IPS DF 4.7 (cell line): Measurements from ENCODE around the gene CDKAL1.
"Not testable (repeated sequence)": the region's sequence is repeated elsewhere in the genome, so short reads cannot be mapped to it uniquely, and the experiment has no call there.

Source experiments
- DNase-seq: peaks from one replicate; pipeline ENCODE4 v3.0.0-alpha.2; 2013; ENCODE audit warnings: low spot score; ENCODE audit errors: extremely low read depth

The CDKAL1 gene

DNA sequence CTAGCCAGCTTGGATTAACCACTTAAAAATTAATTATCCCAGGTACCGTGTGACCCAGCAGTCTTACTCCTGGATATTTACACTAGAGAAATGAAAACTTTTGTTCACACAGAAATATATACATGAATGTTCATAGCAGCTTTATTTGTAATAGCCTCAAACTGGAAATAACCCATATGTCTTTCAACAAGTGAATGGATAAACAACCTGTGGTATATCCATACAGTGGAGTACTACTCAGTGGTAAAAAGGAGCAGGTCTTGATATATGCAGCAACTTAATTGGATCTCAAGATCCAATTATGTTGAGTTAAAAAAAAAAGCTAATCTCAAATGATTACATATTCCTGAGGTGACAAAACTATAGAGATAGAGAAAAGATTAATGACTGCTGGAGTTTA lies 381.4 kb downstream of the CDKAL1 start:
- DNase-seq, result no peak

DNA sequence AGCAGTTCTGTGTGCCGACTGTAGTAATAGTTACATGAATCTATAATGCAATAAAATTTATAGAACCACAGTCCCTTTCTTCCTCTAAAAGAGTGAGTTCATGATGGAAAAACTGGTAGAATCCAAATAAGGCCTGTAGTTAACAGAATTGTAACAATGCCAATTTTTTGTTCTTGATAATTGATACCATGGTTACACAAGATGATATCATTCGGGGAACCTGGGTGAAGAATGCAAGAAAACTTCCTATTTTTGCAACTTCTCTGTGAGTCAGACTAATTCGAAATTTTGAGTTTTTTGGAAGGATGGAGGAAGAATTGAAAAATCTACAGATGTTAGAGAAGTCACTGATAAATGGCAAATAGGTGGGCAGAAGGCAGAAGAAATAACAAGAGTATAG lies 381.8 kb downstream of the CDKAL1 start:
- no peak for DNase-seq

DNA sequence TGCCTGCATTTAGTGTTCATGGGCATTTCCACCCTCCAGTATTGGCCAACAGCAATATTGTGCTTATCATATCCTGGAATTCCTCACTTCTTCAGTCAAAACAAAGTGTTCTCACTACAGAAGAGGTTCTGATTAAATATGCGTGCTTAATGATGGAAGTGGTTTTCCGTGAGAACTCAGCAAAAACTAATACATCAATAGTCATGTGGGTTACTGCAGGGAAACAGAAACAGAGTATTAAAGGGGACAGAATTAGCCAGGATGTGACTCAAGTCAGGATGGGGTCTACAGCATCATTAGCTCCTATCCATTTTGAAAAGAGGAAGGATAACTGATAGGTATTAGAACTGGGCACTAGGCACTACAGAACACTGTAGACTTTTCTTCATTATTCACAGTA lies 384.6 kb downstream of the CDKAL1 start:
- no peak for DNase-seq

DNA sequence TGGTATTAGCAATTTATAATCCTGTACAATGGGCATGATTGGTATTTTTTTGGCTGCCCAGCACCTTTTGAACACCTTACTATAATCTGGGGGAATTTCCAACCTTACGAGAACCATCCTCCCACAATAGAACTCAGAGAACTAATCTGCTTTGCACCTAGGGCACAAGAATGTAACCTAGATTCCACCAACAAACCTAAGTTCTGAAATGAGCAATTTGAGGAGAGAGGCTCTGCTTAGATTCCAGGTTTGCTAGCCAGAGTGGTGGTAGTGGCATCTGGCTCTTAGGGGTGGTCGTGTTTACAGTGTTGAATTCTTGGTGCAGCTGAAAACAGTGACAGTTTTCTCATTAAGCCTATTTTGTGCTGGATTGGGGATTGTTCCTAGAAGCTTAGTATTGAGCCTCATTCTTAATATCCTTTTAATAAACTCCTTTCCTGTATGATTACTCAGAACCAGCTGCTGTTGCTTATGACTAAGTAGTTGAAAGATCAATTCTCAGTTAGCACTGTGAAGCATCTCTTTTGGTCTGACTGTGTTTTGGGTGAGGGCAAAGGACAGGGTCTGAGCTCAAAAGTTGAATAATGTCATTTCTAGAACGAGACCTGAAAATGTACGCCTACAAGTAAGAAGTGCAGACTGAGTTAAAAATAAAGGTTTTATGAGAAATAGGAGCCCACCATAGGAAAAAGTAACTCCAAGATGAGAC lies 385.6 kb downstream of the CDKAL1 start:
- DNase-seq, result no peak

DNA sequence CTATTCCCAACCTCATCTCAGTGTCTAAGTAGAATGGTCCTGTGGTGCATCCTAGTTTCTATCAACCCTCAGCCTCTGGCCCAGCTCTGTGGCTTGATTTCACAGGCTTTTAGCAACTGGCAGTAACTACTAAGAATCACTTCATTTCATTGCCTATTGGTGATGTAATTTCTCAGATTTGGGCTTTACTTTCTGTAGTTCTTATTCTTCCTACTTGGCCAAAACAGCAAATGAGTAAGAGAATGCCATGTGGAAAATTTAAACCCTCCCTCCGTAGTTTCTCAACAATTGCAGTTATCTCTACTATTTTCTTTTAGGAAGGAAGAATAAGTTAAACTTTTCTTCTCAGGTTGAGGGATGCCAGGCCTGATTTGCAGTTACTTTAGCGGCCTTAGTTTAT lies 387.3 kb downstream of the CDKAL1 start:
- DNase-seq, result no peak

DNA sequence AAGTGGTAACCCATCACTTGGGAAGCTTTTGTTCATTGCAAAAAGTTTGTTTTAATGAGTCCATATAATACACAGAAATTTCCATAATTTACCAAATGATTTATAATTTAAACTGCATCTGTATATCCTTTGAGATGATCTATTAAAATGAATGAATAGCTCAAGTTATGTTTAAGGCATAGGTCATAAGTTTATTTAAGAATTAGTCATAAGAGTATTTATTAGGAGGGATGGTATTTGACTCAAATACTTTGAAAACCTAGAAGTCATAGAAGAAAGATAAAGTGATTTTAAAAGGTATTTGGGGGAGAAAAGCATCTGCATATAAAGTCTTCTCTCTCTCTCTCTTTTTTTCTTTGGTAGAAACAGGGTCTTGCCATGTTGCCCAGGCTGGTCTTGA lies 388.5 kb downstream of the CDKAL1 start:
- no peak for DNase-seq

DNA sequence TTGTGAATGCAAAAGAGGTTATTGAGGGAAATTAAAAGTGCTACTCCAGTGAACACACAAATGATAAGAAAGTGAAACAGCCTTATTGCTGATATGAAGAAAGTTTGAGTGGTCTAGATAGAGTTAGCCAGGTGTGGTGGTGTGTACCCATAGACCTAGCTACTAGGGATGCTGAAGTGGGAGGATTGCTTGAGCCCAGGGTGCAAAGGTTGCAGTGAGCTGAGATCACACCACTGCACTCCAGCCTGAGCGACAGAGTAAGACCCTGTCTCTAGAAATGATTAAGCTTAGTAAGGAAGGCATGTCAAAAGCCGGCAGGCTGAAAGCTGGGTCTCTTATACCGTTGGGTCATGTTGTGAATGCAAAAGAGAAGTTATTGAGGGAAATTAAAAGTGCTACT lies 389.8 kb downstream of the CDKAL1 start:
- DNase-seq, result not testable (repeated sequence)

DNA sequence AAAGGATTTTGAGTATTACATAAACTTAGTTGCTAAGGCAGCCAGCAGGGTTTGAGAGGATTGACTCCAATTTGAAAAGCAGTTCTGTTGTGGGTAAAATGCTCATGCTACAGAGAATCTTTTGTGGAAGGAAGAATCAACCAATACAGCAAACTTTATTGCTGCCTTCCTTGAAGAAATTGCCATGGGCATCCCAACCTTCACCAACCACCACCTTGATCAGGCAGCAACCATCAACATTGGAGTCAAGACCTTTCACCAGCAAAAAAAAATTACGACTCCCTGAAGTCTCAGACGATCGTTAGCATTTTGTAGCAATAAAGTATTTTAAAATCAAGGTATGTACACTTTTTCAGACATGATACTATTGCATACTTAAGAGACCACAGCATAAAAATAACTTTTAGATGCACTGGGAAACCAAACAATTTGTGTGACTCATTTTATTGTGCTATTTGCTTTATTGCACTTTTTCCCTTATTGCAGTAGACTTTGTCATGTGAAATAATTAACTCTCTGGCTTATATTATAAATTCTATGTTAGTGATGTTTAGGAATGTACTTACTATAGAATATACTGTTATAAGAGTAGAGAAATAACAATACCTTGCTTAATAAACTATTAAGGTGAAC lies 390.8 kb downstream of the CDKAL1 start:
- no peak for DNase-seq

DNA sequence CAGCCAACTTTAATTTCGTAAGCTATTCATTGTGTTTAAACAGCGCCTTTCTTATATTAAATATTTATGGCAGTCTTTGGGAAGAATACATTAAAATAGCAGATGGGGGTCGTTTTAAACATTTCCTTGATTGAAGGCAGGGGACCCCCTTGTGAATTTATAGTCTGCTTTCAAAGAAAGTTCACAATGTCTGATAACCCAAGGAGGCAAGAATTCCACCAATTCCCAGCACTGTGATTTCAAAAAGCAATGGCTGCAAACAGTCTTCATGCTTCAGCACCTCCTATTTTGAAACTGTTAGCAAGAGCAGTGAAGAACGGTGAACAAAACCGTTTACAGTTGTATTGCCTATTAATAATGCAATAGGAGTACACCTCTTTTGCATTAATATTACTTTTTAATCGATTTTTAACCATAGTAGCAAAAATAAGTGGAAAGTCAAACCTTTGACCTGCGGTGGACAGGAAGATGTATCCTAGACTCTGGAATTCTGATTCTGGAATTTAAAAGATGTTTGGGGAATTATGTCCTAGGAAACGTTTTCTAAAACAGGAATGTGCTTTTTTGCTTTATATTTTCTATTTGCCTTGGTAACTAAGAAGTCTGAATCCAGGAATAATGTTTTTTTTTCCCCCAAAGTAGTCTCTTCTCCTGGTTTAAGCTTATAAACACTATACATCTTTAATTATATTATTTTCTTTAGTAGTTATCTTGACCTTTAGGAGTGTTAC lies 393.0 kb downstream of the CDKAL1 start:
- no peak for DNase-seq

DNA sequence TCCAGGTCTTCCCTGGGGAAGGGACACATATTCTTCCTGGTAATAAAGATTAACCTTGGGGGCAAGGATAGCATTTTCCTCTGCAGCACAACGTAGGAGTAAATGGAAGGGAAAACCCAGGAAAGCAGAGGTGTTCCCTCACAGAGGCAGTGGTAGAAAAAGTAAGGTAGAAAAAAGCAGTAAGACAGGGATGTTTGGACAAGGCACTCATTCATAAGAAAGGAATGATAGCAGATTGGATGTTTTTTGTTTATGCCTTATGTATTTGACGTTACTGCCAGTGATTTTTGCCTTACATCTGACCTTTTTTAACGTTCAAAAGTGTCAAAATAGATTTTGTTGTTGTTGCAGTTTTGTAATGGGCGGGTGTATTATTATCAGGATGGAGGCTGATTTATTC lies 395.0 kb downstream of the CDKAL1 start:
- DNase-seq, result no peak

DNA sequence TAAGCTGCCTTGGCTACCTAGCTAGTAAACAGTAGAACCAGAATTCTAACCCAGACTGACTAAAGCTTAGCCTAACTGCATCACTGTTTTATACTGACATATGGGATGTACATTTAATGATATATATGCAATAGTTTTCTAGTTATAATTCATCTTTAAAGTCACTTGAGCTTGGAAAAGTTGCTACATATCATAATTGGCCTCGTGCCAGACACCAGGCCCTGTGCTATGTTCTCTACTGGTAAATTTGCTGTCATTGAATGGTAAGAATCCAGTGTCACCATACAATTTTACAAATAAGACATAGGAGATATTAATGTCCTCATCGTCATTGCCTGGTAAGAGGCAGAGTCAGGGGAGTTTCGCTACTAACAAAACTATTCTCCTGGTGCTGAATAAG lies 396.8 kb downstream of the CDKAL1 start:
- DNase-seq, result no peak

DNA sequence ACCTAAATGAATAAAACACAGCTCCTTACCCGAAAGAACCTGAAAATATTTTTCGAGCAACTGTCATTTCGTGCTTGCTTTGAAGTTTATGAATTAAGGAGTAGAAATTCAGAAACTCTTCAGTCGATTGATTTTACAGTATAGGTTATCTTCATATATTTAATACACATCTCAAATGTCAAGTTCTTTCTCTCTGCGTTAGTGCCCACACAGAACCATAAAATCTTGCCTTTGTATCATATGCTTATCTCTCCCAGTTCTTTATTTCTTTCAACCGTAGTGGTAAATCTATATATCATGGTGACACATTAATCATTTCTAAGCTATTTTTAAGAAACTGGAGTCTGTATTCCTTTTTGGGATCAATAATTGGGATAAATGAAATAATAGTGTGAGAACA lies 397.5 kb downstream of the CDKAL1 start:
- no peak for DNase-seq

DNA sequence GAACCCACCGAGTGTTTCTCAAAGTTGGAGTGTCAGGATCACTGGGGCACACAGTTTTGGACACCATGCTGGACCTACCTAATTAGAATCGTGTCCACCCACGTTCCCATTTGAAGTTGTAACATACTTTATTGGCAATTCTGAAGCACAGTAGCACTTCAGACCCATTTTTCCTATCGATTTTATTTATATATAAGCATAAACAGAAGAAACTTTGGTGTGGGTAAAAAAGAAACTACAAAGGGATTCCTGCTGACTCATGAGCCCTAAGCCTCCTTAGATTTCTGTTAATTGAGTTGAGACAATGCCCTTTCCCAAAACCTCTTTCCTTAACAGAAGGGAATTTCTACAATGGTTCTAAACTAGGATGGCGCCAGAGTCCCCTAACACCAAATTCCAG lies 398.0 kb downstream of the CDKAL1 start:
- DNase-seq, result no peak

DNA sequence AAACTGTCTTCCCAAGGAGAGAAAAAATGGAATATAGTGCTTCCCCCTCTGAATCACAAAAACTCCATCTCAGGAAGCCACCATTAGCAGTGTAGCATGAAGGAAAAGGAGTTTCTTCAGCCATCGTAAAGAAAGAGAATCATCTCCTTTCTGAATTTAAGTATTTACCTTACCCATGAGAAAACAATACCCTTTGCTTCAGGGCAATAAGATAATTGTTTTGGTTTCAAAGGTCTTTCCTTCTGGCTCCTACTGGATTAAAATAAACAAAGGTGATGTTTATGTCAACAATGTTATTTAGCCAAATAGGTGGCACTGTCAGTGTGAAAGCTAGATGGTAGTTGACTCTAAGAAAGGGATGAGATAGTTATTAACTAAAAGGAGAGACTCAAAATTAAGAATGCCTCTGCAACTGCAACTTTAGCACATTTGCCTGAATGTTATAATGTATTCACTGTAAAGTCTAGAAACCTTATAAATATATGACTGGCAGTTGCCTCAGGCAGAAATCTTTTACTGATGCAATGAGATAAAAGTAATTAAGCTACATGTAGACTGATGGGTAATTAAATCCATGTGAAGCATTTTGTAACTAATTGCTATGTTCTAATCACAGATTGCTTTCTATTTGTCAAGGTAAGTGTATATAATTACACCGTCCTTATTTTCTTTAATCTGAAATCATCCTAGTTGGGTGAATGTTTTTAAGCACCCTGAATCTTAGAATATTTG lies 399.0 kb downstream of the CDKAL1 start:
- DNase-seq, result no peak

DNA sequence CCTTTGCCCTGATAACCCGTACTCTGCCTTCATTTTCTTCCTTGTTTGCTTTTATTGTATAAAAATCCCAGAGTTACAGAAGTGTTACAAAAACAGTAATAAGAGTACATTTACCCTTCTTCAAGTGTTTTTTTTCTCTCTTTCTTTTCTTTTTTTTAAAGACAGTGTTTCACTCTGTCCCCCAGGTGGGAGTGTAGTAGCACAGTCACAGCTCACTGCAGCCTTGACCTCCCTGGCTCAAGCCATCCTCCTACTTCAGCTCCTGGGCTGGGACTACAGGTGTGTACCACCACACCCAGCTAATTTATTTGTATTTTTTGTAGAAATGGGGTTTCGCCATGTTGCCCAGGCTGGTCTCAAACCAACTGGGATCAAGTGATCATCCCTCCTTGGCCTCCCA lies 402.7 kb downstream of the CDKAL1 start:
- DNase-seq, result no peak

DNA sequence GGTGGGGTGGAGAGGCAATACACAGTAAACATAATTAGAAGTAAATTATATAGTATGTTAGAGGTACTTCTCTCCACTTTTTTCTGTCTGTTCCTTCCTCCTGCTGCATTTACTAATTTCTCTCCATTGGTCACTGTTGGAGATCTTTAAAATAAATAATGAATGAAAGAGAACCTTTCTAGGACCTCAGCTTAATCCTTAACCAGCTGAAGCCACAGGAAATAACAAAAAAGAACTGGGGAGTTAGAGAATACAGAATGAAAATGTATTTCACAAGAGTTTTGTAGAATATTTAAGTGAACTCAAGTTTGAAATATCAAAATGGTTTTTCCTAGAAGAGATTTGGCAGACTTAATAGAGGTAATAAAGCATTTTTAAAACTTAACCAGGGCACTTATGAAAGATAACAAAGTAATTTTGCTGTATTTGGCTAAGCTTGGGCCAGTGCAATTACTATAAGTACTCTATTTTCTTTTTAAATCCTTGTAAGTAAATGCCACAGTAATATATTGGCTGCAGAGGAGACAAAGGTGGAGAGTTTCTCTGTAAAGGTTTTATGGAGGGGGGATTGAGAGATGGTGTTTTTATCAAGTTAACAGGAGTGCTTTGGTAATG lies 405.0 kb downstream of the CDKAL1 start:
- DNase-seq, result no peak

DNA sequence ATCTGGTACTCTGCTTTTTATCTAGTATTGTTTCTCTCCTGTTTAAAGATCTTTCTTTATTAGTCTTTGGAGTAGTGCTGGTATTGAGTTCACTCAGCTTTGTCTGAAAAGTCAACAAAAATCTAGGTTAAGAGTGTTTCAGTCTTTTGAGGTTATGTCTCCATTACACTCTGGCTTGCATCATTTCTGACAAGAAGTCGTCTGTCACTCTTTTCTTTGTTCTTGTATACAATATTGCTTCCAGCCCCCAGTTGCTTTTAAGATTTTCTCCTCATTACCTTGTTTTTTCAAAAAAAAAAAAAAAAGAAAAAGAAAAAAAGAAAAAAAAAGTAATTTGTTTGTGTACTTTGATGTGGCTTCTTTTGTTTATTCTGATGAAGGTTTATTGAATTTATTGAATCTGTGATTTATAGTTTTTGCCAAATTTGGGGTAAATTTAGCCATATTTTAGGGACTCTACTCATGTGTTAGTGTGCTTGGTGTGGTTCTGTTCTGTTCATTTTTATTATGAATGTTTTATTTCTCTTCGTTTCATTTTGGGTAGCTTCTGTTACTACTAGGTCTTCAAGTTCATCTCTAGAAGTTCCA lies 408.9 kb downstream of the CDKAL1 start:
- DNase-seq, result no peak

DNA sequence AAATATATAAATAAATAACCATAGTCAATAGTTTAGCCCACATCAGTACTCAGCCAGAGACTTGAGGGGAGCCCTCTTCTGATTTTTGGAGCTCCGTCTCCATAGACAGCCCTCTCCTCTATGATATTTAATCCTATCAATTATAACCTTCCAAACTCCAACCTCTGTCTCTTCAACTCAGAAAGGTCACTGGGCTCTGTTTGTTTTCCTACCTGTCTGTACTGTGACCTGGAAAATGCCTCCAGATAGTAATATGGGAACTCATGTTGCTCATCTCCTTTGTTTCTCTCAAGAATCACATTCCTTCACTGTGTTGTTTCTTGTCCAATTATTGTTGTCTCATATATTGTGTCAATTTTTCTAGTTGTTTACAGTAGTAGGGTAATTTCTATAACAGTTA lies 409.7 kb downstream of the CDKAL1 start:
- no peak for DNase-seq

DNA sequence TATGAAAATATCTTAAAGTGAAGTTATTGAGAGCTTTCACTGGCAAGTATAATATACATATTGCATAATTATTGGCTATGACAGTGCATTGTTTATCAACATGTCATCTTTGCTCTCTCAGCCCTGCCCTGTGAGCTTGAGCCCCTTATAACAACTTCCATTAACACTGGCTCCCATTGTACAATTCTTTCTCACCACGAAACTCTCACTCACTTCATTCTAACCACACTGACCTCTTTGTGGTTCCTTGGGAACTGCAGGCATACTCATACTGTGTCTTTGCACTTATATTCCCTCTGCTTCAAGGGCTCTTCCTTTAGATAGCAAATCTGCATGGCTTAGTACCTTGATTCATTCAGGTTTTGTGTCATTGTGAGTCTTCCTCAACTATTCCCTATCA lies 411.8 kb downstream of the CDKAL1 start:
- no peak for DNase-seq

DNA sequence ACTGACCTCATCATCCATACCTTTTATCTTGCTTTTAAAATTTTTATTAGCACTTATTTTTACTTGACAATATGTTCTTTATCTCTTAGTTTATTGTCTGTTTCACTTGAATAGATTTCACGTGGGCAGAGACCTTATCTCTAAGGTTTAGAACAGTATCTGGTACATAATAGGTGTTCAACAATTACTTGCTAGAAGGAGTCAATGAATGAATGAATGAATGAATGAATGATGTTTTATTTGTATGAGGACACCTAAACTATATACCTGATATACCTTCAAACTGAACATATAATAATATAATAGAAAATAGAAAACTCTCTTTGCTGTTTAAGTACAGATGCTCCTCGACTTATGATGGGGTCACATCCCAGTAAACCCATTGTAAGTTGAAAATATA lies 412.6 kb downstream of the CDKAL1 start:
- no peak for DNase-seq

DNA sequence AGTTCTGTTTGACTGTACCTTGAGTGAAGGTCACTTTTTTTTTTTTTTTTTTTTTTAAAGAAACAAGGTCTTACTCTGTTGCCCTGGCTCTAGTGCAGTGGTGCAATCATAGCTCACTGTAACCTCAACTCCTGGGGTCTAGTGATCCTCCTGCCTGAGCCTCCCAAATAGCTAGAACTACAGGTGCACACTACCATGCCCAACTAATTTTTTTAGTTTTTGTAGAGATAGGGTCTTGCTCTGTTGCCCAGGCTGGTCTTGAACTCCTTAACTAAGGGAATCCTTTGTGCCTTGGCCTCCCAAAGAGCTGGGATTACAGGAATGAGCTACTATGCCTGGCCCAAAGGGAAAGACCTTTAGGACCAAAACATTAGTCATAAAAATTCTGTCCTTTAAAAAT lies 413.7 kb downstream of the CDKAL1 start:
- no peak for DNase-seq
